ENCODE measurements around the gene PKNOX2.
A peak's percentile ranks its signal among the peaks of the same experiment; 100 is the strongest.

Gene PKNOX2

DNA sequence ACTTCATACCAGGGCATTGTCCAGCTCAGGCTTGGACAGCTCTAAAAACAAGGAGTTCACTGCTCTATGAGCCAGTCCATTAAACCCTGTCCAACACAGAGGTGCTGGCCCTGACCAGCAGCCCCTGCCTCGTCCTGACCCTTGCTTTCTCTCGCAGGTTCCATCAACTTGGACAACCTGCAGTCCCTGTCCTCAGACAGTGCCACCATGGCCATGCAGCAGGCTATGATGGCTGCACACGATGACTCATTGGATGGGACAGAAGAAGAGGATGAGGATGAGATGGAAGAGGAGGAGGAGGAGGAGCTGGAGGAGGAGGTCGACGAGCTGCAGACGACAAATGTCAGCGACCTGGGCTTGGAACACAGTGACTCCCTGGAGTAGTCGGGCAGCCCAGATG, 266.5 kb downstream of the PKNOX2 start:
- H3K36me3 ChIP-seq (ENCODE audit: control insufficient read depth, insufficient read depth, low read length), result no peaks in the 10 kb centered on the region
- no peak overlapping the region for H3K4me3 ChIP-seq (replicated peaks; ENCODE audit: low read depth, low read length)
- H3K27me3 ChIP-seq (replicated peaks; ENCODE audit: control insufficient read depth, insufficient read depth, low read length), result no peaks in the 10 kb centered on the region
- TF ChIP-seq, protein P1, sequence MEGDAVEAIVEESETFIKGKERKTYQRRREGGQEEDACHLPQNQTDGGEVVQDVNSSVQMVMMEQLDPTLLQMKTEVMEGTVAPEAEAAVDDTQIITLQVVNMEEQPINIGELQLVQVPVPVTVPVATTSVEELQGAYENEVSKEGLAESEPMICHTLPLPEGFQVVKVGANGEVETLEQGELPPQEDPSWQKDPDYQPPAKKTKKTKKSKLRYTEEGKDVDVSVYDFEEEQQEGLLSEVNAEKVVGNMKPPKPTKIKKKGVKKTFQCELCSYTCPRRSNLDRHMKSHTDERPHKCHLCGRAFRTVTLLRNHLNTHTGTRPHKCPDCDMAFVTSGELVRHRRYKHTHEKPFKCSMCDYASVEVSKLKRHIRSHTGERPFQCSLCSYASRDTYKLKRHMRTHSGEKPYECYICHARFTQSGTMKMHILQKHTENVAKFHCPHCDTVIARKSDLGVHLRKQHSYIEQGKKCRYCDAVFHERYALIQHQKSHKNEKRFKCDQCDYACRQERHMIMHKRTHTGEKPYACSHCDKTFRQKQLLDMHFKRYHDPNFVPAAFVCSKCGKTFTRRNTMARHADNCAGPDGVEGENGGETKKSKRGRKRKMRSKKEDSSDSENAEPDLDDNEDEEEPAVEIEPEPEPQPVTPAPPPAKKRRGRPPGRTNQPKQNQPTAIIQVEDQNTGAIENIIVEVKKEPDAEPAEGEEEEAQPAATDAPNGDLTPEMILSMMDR (IDR thresholded peaks at IDR 0.05; ENCODE audit: insufficient read depth, low read length, poor library complexity, severe bottlenecking), result no peak
- DNase-seq (ENCODE audit: extremely low read depth, insufficient read length), result no peak

DNA sequence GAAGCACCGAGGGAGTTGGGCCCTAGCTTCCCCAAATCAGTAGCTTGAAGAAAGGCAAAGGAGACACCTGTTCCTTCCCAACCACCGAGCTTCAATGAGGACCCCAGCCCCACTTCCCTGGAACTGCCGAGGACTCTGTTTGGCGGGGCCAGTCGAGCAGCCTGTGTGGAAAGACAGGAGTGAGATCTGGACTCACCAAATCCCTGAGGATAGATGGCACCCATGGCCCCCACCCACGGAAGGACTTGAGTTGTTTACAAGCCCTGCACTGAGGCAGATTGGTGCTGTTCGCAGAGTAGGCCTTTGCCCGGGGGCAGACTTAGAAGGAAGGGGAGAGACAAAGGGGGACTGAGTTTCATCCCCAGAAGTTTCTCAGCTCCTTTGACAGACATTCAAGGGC, 266.9 kb downstream of the PKNOX2 start:
- no peak overlapping the region for H3K4me3 ChIP-seq (replicated peaks; ENCODE audit: low read depth, low read length)
- H3K27me3 ChIP-seq (replicated peaks; ENCODE audit: control insufficient read depth, insufficient read depth, low read length), result no peaks in the 10 kb centered on the region
- TF ChIP-seq, protein P1 (IDR thresholded peaks at IDR 0.05; ENCODE audit: insufficient read depth, low read length, poor library complexity, severe bottlenecking), result no peak
- no peak for DNase-seq (ENCODE audit: extremely low read depth, insufficient read length)
- no peaks in the 10 kb centered on the region for H3K36me3 ChIP-seq (ENCODE audit: control insufficient read depth, insufficient read depth, low read length)

DNA sequence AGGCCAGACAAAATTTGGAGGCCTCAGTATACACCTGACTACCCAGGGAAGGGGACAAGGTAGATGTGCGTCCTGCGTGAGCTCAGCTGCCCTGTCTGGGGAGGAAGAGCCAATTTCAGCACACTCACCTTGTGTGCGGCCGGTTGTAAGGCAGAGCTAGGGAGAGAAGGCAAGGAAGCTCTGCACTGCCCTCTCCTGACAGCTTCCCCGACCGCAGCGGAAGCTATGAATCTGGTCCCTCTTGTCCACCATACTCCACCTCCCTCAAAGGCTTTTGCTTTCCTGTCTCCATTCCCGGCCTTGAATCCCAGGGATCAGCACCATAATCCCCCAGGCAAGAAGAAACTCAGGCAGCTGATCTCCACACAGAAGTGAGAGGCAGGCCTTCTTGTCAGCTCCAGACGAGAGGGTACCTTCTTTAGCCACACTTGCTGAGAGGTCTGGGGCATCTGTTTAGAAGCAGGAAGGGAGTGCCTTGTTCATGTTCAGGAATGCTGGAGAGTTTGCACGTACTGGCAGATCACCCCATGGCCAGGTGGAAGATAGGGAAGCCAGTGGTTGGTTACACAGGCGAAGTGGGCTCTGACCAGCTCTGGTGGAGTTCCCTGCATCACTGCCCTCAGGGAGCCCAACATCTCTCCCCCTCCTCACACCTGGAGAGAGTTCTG, 269.0 kb downstream of the PKNOX2 start:
- Histone ChIP-seq H3K27me3 (replicated peaks; ENCODE audit: control insufficient read depth, insufficient read depth, low read length) (no peaks in the 10 kb centered on the region), H3K36me3 (ENCODE audit: control insufficient read depth, insufficient read depth, low read length) (no peaks in the 10 kb centered on the region), H3K4me3 (replicated peaks; ENCODE audit: low read depth, low read length) (no peak overlapping the region)
- no peak for DNase-seq (ENCODE audit: extremely low read depth, insufficient read length)
- TF ChIP-seq, protein P1 (IDR thresholded peaks at IDR 0.05; ENCODE audit: insufficient read depth, low read length, poor library complexity, severe bottlenecking), result peak; percentile 64

DNA sequence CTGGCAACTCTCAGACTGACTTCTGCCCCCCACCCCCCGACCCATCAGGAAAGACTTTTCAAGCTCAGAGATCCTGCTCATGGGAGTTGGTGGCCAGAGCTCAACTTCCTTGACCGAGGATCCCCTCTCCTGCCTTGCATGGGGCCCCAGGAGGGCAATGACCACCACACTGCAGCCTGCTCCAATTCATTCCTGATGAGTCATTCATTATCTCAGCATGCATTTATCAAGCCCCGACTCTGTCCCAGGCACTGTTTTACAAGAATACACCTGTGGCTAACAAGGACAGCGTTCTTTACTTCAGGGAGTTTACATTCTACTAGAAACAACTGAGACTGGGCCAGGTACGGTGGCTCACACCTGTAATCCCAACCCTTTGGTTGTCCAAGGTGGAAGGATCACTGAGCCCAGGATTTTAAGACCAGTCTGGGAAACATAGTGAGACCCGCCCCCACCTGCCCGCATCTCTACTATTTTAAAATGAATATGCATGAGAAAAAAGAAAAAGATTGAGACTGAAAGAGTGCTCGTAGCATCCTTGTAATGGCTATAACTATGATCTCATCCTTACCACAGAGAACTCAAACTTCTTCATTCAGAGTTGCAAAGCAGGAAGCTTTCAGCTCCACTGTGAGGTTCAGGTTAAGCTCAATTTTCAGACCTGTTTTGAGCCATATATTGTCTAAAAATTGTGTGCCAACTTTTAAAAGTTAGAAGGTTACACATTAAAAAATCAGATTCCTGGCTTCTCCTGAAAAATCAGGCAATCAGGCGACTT, 271.1 kb downstream of the PKNOX2 start:
- no peaks in the 10 kb centered on the region for H3K36me3 ChIP-seq (ENCODE audit: control insufficient read depth, insufficient read depth, low read length)
- no peaks in the 10 kb centered on the region for H3K27me3 ChIP-seq (replicated peaks; ENCODE audit: control insufficient read depth, insufficient read depth, low read length)
- H3K4me3 ChIP-seq (replicated peaks; ENCODE audit: low read depth, low read length), result no peak overlapping the region
- no peak for DNase-seq (ENCODE audit: extremely low read depth, insufficient read length)
- TF ChIP-seq, protein P1 (IDR thresholded peaks at IDR 0.05; ENCODE audit: insufficient read depth, low read length, poor library complexity, severe bottlenecking), result no peak

DNA sequence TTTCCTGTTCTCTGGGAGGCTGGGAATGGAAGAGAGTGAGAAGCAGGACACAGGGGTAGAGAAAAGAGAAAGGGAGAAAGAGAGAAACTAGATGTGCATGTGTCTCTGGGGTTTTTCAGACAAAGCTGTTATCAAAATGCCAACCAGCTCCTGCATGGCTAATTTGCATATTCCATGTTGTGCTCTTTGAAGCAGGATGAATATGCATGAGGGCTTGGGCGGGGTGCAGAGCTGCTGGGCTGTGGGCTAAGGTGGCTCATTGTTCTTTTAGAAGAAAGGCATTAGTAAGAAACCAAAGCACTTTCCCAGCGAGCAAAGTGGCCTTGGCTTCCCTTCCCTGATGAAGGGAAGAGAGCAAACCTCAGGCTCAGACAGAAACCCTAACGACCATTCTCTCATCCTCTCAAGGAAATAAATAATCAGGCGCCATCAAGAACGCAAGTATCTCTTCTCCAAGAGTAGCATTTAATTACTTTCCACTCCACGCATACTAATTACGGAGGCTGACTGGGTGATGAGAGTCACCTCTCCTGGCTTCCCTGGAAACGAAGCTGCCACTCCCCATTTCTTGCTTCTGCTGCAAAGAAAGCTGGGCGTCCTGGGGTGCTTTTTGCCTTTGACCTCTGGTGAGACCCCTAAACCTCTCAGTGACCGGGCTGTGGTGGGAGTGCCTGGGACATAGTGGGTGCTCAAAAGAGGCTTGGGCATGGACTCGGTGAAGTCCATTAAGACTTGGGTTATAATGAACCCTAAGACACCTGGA, 277.3 kb downstream of the PKNOX2 start:
- H3K4me3 ChIP-seq (replicated peaks; ENCODE audit: low read depth, low read length), result no peak overlapping the region
- no peak for DNase-seq (ENCODE audit: extremely low read depth, insufficient read length)
- no peaks in the 10 kb centered on the region for H3K27me3 ChIP-seq (replicated peaks; ENCODE audit: control insufficient read depth, insufficient read depth, low read length)
- TF ChIP-seq, protein P1 (IDR thresholded peaks at IDR 0.05; ENCODE audit: insufficient read depth, low read length, poor library complexity, severe bottlenecking), result no peak
- H3K36me3 ChIP-seq (ENCODE audit: control insufficient read depth, insufficient read depth, low read length), result peaks cover 5% of the 10 kb centered on the region
